Measurements from ENCODE around the gene DNAAF1. TPM values are rescaled to one million over a fixed set of nuclear protein-coding genes. Genes with fewer than 3 reads are reported as not detected.
"Not testable (repeated sequence)": the region's sequence is repeated elsewhere in the genome, so short reads cannot be mapped to it uniquely, and the experiment has no call there.

The DNAAF1 gene
- total RNA-seq, 3 donors from 2014 or later (not counting 1 experiment from before 2014, with no cell fraction given) = 0.43 to 2.9 (median 0.95) TPM

DNA sequence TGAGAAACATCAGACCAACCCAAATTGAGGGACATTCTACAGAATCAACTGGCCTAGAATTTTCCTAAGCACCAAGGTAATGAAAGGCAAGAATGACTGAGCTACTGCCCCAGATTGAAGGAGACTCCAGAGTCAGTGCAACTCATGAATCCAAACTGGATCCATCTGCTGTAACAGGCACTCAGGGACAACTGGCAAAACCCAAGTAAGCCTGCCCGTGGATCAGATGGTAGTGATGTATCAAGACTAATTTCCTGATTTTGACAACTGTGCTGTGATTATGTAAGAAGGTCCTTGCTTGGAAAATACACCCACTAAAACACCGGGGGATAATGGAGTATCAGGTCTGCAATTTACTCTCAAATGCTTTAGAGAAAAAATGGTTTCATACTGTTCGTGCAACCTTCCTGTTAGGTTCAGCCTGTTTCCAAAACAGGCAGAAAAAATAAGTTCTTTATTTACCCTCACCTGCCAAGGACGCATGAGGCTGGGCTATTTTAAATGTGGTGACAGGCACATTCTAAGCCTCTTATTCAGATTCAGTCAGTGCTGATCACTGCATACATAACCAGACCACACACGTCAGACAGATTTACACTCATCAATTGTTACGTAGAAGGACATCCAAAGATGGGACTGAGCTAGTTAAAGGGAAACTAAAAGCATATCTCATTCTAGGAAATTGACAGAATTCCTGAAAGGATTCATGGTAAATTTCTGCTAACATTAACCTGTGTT is 35.3 kb upstream of the DNAAF1 start:
- Histone ChIP-seq H3K27ac (ENCODE audit: low read length) (no peak overlapping the region), H3K9me3 (ENCODE audit: control insufficient read depth, insufficient read depth, low read length) (no peaks in the 10 kb centered on the region), H3K4me1 (ENCODE audit: control insufficient read depth, insufficient read depth, low read length) (peaks cover under 1% of the 10 kb centered on the region), H3K27me3 (ENCODE audit: control insufficient read depth, insufficient read depth, low read length) (no peaks in the 10 kb centered on the region), H3K36me3 (ENCODE audit: control insufficient read depth, insufficient read depth, low read length) (peaks cover 8% of the 10 kb centered on the region), H3K4me3 (ENCODE audit: low read length) (no peak overlapping the region)
- peaks cover 41 to 44% of the 10 kb centered on the region in 2 donors for H3K4me1 Mint-ChIP-seq
- H3K36me3 Mint-ChIP-seq = no peaks in the 10 kb centered on the region
- no peaks in the 10 kb centered on the region for H3K27me3 Mint-ChIP-seq (ENCODE audit: low read depth in 2 of 2)
- ATAC-seq = no peak
- WGBS (ENCODE audit: insufficient coverage) = 83% methylated on average over 6 of the region's 6 CpGs
- no peaks in the 10 kb centered on the region for H3K9me3 Mint-ChIP-seq
- DNase-seq = no peak
- no peak overlapping the region for H3K27ac Mint-ChIP-seq
- no peak overlapping the region for H3K4me3 Mint-ChIP-seq
- no peak for TF ChIP-seq CTCF (IDR thresholded peaks at IDR 0.05)
- intact Hi-C loops (cut with micrococcal nuclease) = no loop called here

- H3K36me3 Mint-ChIP-seq = no peaks in the 10 kb centered on the region
- H3K9me3 Mint-ChIP-seq = no peaks in the 10 kb centered on the region
- peaks cover 41 to 43% of the 10 kb centered on the region in 2 donors for H3K4me1 Mint-ChIP-seq
- 76% methylated on average over 3 of the region's 3 CpGs for WGBS (ENCODE audit: insufficient coverage)
- DNase-seq = no peak
- peak overlapping the region in 1 of 2 donors; percentile 27 for H3K27ac Mint-ChIP-seq
- Histone ChIP-seq H3K4me3 (ENCODE audit: low read length) (no peak overlapping the region), H3K27me3 (ENCODE audit: control insufficient read depth, insufficient read depth, low read length) (no peaks in the 10 kb centered on the region), H3K4me1 (ENCODE audit: control insufficient read depth, insufficient read depth, low read length) (peaks cover 8% of the 10 kb centered on the region), H3K9me3 (ENCODE audit: control insufficient read depth, insufficient read depth, low read length) (no peaks in the 10 kb centered on the region), H3K27ac (ENCODE audit: low read length) (no peak overlapping the region), H3K36me3 (ENCODE audit: control insufficient read depth, insufficient read depth, low read length) (peaks cover 8% of the 10 kb centered on the region)
- TF ChIP-seq CTCF (IDR thresholded peaks at IDR 0.05) = no peak
- no peak overlapping the region for H3K4me3 Mint-ChIP-seq
- no peak for ATAC-seq
- intact Hi-C loops (cut with micrococcal nuclease) = no loop called here
- no peaks in the 10 kb centered on the region for H3K27me3 Mint-ChIP-seq (ENCODE audit: low read depth in 2 of 2)
Observed at GRCh38 chr16:84110527-84110926, 34.6 kb upstream of the DNAAF1 start.

GRCh38 chr16:84111525-84111924 is 33.6 kb upstream of the DNAAF1 start:
- H3K27me3 Mint-ChIP-seq (ENCODE audit: low read depth in 2 of 2) = no peaks in the 10 kb centered on the region
- H3K9me3 Mint-ChIP-seq = no peaks in the 10 kb centered on the region
- Histone ChIP-seq H3K36me3 (ENCODE audit: control insufficient read depth, insufficient read depth, low read length) (peaks cover 8% of the 10 kb centered on the region), H3K27me3 (ENCODE audit: control insufficient read depth, insufficient read depth, low read length) (no peaks in the 10 kb centered on the region), H3K4me1 (ENCODE audit: control insufficient read depth, insufficient read depth, low read length) (peaks cover 15% of the 10 kb centered on the region), H3K27ac (ENCODE audit: low read length) (no peak overlapping the region), H3K4me3 (ENCODE audit: low read length) (no peak overlapping the region), H3K9me3 (ENCODE audit: control insufficient read depth, insufficient read depth, low read length) (no peaks in the 10 kb centered on the region)
- H3K36me3 Mint-ChIP-seq = no peaks in the 10 kb centered on the region
- ATAC-seq (no peak), DNase-seq (no peak)
- TF ChIP-seq CTCF (IDR thresholded peaks at IDR 0.05) = no peak
- intact Hi-C loops (cut with micrococcal nuclease) = no loop called here
- H3K27ac Mint-ChIP-seq = peak overlapping the region; percentile 27 to 57
- 83% methylated on average over 3 of the region's 3 CpGs for WGBS (ENCODE audit: insufficient coverage)
- H3K4me1 Mint-ChIP-seq = peaks cover 39 to 41% of the 10 kb centered on the region in 2 donors
- H3K4me3 Mint-ChIP-seq = no peak overlapping the region

GRCh38 chr16:84111949-84112348 is 33.2 kb upstream of the DNAAF1 start:
- H3K27me3 Mint-ChIP-seq (ENCODE audit: low read depth in 2 of 2); H3K9me3 Mint-ChIP-seq; H3K27ac Mint-ChIP-seq; H3K27me3 ChIP-seq (ENCODE audit: control insufficient read depth, insufficient read depth, low read length); intact Hi-C loops (cut with micrococcal nuclease); DNase-seq; H3K27ac ChIP-seq (ENCODE audit: low read length); H3K36me3 ChIP-seq (ENCODE audit: control insufficient read depth, insufficient read depth, low read length); H3K4me3 Mint-ChIP-seq; H3K4me3 ChIP-seq (ENCODE audit: low read length); ATAC-seq; H3K9me3 ChIP-seq (ENCODE audit: control insufficient read depth, insufficient read depth, low read length); H3K36me3 Mint-ChIP-seq: not testable (repeated sequence)
- H3K4me1 Mint-ChIP-seq = peaks cover 35 to 36% of the 10 kb centered on the region in 2 donors
- H3K4me1 ChIP-seq (ENCODE audit: control insufficient read depth, insufficient read depth, low read length) = peaks cover 15% of the 10 kb centered on the region
- WGBS (ENCODE audit: insufficient coverage) = 85% methylated on average over 3 of the region's 3 CpGs
